Stimulated activated CD8-positive, alpha-beta memory T cell treated with anti-CD3 and anti-CD28 coated beads, Interleukin-2, amount 100 ng/mL, for 48 hours (primary cell): ENCODE data around the gene DPM2.

ENCODE experiments used
- DNase-seq, 2 donors: peaks; one replicate each; pipeline ENCODE4 v3.0.0-alpha.2; 2020; ENCODE audit warnings: low read depth in 2 of 2

The DPM2 gene

DNA sequence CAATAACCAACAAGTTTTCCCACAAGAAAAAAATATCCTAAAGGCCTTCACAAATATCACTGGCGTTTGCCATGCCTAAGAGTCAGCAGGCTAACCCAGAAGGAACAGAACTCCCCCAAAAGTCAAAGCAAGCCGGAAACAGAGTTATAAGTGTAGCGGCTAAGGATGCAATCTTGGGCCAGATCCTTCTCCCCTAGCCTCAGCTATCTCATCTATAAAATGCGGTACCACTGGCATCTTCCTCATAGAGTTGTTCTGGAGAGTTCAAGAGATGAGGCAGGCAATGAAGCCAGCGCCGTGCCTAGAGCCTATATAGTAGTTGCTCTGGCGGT lies 632 bp downstream of the DPM2 start:
- DNase-seq: no peak

GRCh38 chr9:127936347-127936852 lies 1.3 kb downstream of the DPM2 start:
- DNase-seq: no peak

DNA sequence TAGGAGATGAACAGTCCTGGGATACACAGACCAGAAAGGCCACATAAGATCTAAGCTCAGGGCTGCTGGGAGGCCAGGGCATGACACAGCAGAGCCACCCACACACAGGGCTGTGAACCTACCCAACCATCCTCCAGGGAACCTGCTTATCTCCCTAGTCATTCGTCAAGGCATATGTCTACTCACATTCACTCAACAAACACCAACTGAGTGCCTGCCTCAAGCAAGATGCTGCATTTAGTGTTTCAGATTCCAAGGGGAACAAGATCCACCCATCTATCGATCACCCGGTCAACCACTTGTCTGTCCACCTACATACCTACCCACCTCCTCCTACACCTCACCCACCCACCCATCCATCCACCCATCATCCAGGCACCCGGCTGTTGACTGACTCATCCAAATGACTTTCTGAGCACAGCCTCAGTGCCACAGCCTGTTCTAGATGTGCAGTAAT lies 1.9 kb downstream of the DPM2 start:
- DNase-seq: no peak

DNA sequence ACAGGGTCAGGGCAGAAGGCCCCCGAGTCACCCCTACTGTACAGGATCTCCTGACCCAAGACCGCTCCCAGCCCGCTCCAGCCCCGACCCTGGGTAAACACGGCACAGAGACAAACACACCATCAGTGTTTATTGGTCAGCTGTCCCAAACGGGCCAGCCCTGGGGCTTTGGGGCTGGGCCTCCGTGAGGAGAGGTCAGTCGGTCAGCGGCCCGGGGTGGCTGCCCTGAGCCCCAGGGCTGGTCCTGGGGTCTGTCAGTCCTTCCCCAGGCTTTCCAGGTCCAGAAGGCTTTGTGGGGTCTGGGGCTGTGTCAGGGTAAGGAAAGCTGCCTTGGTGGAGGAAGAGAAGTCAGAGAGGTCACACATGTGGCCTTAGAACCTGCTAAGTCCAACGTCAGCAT lies 2.7 kb downstream of the DPM2 start:
- DNase-seq: no peak

DNA sequence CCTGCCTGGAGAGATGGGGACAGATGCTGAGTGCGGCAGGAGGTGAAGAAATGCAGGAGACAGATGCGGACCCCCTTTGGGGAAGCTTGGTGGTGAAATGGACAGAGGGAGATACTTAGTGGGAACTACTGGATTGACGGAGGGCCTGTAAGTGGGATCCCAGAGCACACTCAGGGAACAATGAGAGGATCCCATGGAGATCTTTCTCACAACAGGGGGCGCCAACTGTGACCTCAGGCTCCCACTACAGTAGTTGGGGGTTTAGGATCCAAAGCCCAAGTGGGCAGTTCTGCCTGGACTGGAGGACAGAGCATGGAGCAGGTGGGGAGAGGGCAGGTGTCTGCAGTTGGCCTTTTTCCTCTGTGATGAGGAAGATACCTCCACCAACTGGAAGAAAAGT lies 3.4 kb downstream of the DPM2 start:
- DNase-seq: no peak

DNA sequence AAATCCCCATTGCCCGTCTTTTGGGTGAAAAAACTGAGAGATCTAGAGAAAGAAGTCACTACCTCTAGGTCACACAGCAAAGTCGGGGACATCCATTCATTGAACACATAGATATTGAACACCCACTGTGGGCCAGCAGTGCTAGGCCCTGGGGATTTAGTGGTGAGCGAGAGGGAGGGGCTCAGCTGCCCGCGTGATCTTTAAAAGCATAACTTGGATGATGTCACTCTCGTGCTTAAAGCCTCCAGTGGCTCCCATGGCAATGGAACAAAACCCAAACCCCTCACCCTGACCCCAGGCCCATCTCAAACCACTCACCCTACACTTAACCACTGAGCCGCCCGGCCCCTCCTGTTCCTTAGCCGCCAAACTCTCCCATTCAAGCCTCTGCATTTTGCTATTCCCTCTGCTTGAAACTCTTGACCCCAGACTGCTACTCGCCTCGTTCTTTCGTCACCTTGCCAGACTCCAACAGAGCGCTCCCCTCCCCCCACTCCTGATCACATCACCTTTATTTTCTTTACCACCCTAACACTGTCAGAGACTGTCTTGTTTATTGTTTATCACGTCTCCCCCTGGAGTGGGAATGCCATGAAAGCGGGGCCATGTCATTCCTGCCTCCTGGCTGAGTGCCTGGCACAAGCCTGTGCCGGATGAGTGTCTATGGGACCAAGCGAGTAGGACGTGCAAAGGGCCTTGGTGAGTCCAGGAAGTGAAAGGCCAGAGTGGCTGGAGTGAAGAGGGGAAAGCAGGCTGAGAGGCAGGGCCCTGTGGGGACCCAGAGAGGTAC lies 6.4 kb downstream of the DPM2 start:
- DNase-seq: no peak

GRCh38 chr9:127930231-127931091 lies 7.2 kb downstream of the DPM2 start, which contains the start of gene PIP5KL1:
Gene PIP5KL1, minus strand, starts transcription at chr9:127930777. Its CDS starts 25 bp downstream, at chr9:127930752.
- DNase-seq: peak; percentile 64 to 66

DNA sequence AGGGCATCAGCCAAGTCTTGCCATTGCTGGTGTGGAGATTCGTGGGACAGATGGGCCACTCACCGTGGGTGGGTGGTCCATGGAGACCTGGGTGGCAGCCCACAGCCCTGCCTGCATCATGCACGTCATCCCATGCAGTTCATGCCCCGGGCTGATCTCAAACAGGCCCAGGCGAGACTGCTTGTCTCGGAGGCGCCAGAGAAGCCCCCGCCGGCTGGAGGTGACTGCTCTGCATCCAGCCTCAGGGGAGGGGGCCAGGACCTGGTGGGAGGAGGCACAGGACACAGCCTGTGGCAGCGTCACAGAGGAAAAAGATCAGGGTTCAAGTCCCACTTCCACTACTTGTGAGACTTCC lies 8.1 kb downstream of the DPM2 start:
- DNase-seq: no peak

DNA sequence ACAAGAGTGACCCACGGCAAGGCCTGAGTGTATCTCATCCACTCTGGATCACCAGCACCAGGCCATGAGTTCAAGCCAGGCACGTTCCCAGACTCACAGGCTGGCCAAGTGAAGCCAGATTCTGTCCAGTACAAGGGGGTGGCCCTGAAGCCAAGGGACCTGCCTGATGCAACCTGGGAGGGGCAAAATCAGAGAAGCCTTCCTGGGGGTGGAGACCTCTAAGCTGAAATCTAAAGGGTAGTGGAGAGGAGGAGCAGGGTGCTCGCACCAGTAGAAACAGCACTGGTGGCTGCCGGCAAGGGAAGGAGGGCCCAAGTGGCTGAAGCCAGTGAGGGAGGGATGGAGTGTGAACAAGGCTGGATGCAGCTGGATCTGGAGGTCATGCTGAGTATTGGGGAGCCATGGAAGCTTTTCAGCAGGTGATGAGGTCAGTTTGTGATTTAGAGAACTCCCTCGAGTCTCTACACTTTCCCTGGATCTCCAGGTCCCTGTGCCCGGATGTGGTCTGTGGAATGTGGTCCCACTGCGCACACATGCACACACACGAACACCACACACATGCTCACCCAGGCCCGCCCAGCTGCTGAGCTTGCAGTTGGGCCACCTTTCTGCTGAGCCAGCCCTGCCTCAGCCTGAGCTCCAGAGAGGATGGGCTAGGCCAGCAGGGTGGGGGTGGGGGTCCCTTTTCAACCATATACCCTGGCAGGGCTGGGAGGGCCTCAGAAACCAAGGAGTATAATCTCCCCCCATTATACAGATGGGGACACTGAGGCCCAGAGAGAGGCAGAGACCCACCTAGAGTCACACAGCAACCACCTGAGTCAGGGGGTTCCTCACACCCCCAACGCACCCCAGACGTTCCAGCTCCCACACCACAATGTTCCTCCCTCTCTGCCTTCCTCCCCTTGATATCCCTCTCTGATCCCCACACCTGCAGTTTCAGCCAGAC lies 8.7 kb downstream of the DPM2 start:
- DNase-seq: no peak

- DNase-seq: no peak
Measured at GRCh38 chr9:127927988-127928675, 9.5 kb downstream of the DPM2 start.

- DNase-seq: peak; percentile 53 to 74
Measured at GRCh38 chr9:127927201-127927987, 10.3 kb downstream of the DPM2 start.

GRCh38 chr9:127926906-127927200 lies 10.8 kb downstream of the DPM2 start:
- no peak for DNase-seq

- no peak for DNase-seq
Measured at GRCh38 chr9:127925959-127926905, 11.4 kb downstream of the DPM2 start.

DNA sequence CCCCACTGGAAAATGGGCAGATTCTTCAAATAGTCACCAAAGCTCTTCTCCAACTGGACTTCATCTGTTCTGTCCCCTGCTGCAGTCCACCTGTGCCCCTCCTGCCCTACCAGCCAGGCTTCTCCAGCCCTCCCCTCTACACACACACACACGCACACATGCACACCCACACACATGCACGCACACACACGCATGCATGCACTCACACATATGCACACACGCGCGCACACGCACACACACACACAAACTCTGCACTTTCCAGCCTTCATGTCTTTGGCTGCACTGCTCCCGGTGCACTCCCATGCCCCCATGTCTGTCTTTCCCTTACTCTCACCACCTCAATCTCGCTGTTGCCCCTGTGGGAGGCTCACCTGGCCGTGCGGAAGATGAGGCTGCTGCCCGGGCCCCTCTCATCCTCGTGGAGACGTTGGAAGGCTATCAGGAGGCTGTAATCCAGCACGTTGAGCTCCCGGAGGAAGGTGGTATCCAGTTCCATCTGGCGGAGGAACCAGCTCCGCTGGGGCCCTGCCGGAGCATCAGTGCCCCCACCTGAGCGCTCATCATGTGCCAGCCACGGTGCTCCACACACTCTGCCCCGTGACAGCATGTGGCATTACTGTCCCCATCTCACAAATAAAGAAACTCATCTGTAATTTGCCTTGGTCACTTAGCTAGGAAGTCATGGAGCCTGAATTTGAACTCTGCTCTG lies 12.8 kb downstream of the DPM2 start:
- no peak for DNase-seq

DNA sequence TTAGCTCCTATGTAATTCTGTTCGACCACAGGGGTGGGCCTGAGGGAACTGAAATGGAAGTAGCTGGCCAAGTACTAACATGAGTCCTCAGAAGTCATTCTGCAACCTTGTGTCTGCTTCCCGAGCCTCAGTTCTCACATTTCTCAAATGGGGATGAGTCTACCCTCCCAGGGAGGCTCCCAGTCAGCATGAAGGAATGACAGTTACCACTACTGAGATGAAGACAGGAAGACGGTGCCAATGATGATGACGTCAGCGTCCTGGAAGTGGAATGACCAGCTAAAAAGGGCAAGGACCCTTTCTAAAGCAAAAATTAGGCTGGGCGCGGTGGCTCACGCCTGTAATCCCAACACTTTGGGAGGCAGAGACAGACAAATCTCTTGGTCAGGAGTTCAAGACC lies 13.9 kb downstream of the DPM2 start:
- no peak for DNase-seq

DNA sequence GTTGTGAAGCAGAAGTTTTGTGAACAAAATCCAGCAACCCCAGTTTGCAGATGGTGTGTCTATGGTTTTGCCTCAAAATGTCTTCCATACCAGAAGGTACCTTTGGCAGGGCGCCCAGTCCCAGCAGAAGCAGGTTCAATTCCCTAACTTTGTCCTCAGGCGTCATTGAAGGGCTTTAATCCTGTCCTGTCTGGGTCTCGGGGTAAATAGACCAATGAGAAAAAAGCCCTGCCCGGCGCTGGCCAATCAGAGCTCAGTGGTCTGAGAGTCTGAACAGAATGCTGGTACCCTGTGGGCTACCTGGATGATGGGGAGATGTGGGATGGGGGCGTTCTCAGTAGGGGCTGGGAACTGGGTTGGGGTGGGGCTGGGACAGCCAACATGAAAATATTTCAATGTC lies 14.6 kb downstream of the DPM2 start:
- no peak for DNase-seq

- DNase-seq: peak; percentile 66 to 71
Measured at GRCh38 chr9:127921557-127922120, 16.0 kb downstream of the DPM2 start.

- no peak for DNase-seq
Measured at GRCh38 chr9:127920794-127921193, 16.9 kb downstream of the DPM2 start.
